ELF-1 (cell line): ENCODE measurements around the gene RNF26.

ENCODE experiments used
- DNase-seq: peaks from one replicate; pipeline ENCODE4 v3.0.0-alpha.2; 2016; ENCODE audit warnings: low read depth, low spot score

Gene RNF26

GRCh38 chr11:119334174-119334930 is at the start of gene RNF26:
RNF26 (plus strand) TSS chr11:119334527; CDS start chr11:119335123, 596 bp downstream.
- peak; percentile 100 for DNase-seq

- DNase-seq: no peak
Measured at GRCh38 chr11:119285431-119285830, 48.9 kb upstream of the RNF26 start.

- DNase-seq: no peak
Measured at GRCh38 chr11:119288219-119288618, 46.1 kb upstream of the RNF26 start.

GRCh38 chr11:119290894-119291497 is 43.3 kb upstream of the RNF26 start:
- no peak for DNase-seq

GRCh38 chr11:119293461-119293860 is 40.9 kb upstream of the RNF26 start:
- DNase-seq: no peak

GRCh38 chr11:119295178-119295577 is 39.1 kb upstream of the RNF26 start:
- no peak for DNase-seq

GRCh38 chr11:119297938-119298337 is 36.4 kb upstream of the RNF26 start:
- DNase-seq: no peak

- no peak for DNase-seq
Measured at GRCh38 chr11:119298726-119299125, 35.6 kb upstream of the RNF26 start.

- no peak for DNase-seq
Measured at GRCh38 chr11:119299416-119299815, 34.9 kb upstream of the RNF26 start.

- no peak for DNase-seq
Measured at GRCh38 chr11:119300198-119300964, 33.9 kb upstream of the RNF26 start.

- DNase-seq: no peak
Measured at GRCh38 chr11:119303227-119303718, 31.1 kb upstream of the RNF26 start.

- no peak for DNase-seq
Measured at GRCh38 chr11:119305556-119306372, 28.6 kb upstream of the RNF26 start.

- DNase-seq: no peak
Measured at GRCh38 chr11:119306373-119306890, 27.9 kb upstream of the RNF26 start.

- DNase-seq: no peak
Measured at GRCh38 chr11:119307219-119307618, 27.1 kb upstream of the RNF26 start.

- DNase-seq: no peak
Measured at GRCh38 chr11:119307974-119308373, 26.4 kb upstream of the RNF26 start.

- no peak for DNase-seq
Measured at GRCh38 chr11:119309411-119309810, 24.9 kb upstream of the RNF26 start.

GRCh38 chr11:119309953-119310681 is 24.2 kb upstream of the RNF26 start:
- DNase-seq: no peak

GRCh38 chr11:119310682-119311052 is 23.7 kb upstream of the RNF26 start:
- no peak for DNase-seq

GRCh38 chr11:119314726-119315125 is 19.6 kb upstream of the RNF26 start:
- no peak for DNase-seq

- peak; percentile 67 for DNase-seq
Measured at GRCh38 chr11:119315131-119316015, 19.0 kb upstream of the RNF26 start.
